IPS-20b (cell line): ENCODE results near the gene SLC66A2.

ENCODE experiments used
- H3K27ac ChIP-seq: one replicate; pipeline ENCODE4 v1.5.1; 2013; ENCODE audit warnings: low read length
- H3K27me3 ChIP-seq: 2 replicates; pipeline ENCODE4 v1.6.1; 2013; ENCODE audit warnings: mild to moderate bottlenecking, low read length, inconsistent platforms; ENCODE audit not compliant: insufficient read depth
- H3K36me3 ChIP-seq: 2 replicates; pipeline ENCODE4 v1.6.1; 2013; ENCODE audit warnings: low read depth, mild to moderate bottlenecking, inconsistent platforms, low read length, moderate library complexity; ENCODE audit not compliant: insufficient read depth
- H3K4me1 ChIP-seq: 2 replicates; pipeline ENCODE4 v1.6.1; 2013; ENCODE audit warnings: mild to moderate bottlenecking, control low read depth, inconsistent platforms, low read length, moderate library complexity; ENCODE audit not compliant: insufficient read depth
- H3K4me3 ChIP-seq: 2 replicates; pipeline ENCODE4 v1.5.1; 2013; ENCODE audit warnings: mild to moderate bottlenecking, low read length, inconsistent platforms
- H3K9ac ChIP-seq: 2 replicates; pipeline ENCODE4 v1.6.1; 2013; ENCODE audit warnings: low read depth, mild to moderate bottlenecking, inconsistent platforms, low read length, moderate library complexity
- H3K9me3 ChIP-seq: 2 replicates; pipeline ENCODE4 v1.6.1; 2013; ENCODE audit warnings: mild to moderate bottlenecking, low read depth, low read length, inconsistent platforms; ENCODE audit not compliant: insufficient read depth

Gene SLC66A2

GRCh38 chr18:79958981-79959380 is 7.5 kb upstream of the SLC66A2 start:
- Histone ChIP-seq H3K9ac (no peak overlapping the region), H3K9me3 (no peaks in the 10 kb centered on the region), H3K4me1 (peaks cover 17% of the 10 kb centered on the region), H3K27ac (no peak overlapping the region), H3K27me3 (peaks cover 85% of the 10 kb centered on the region), H3K4me3 (no peak overlapping the region), H3K36me3 (no peaks in the 10 kb centered on the region)

GRCh38 chr18:79956276-79956675 is 4.8 kb upstream of the SLC66A2 start:
- H3K36me3 ChIP-seq: no peaks in the 10 kb centered on the region
- peaks cover 17% of the 10 kb centered on the region for H3K4me1 ChIP-seq
- H3K27me3 ChIP-seq: peaks cover 81% of the 10 kb centered on the region
- no peak overlapping the region for H3K9ac ChIP-seq
- H3K27ac ChIP-seq: no peak overlapping the region
- no peak overlapping the region for H3K4me3 ChIP-seq
- H3K9me3 ChIP-seq: no peaks in the 10 kb centered on the region

DNA sequence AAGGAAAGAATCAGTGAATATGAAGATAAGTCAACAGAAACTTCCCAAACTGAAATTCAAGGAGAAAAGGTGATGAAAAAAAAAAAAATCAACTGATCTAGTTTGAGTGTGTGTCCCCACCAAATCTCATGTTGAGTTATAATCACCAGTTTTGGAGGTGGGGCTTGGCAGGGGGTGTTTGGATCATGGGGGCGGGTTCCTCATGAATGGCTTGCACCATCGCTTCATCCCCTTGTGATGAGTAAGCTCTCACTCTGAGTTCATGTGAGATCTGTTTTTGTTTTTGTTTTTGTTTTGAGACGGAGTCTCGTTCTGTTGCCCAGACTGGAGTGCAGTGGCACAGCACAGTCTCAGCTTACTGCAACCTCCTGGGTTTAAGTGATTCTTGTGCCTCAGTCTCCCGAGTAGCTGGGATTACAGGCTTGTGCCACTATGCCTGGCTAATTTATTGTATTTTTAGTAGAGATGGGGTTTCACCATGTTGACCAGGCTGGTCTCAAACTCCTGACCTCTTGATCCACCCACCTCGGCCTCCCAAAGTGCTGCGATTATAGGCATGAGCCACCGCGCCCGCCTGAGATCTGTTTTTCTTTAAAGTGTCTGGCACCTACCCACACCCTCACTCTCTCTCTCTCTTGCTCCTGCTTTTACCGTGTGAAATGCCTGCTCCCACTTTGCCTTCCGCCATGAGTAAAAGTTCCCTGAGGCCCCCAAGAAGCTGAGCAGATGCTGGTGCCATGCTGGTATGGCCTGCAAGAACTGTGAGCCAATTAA is 4.0 kb upstream of the SLC66A2 start:
- H3K27me3 ChIP-seq: peaks cover 76% of the 10 kb centered on the region
- H3K27ac ChIP-seq: no peak overlapping the region

GRCh38 chr18:79954791-79955190 is 3.3 kb upstream of the SLC66A2 start:
- Histone ChIP-seq H3K27me3 (peaks cover 76% of the 10 kb centered on the region), H3K9me3 (no peaks in the 10 kb centered on the region), H3K27ac (no peak overlapping the region), H3K4me1 (peaks cover 11% of the 10 kb centered on the region), H3K9ac (no peak overlapping the region), H3K36me3 (no peaks in the 10 kb centered on the region), H3K4me3 (no peak overlapping the region)

More for the DNA sequence above, 4.0 kb upstream of the SLC66A2 start:
- no peaks in the 10 kb centered on the region for H3K9me3 ChIP-seq
- H3K9ac ChIP-seq: no peak overlapping the region
- no peak overlapping the region for H3K4me3 ChIP-seq
- peaks cover 14% of the 10 kb centered on the region for H3K4me1 ChIP-seq
- H3K36me3 ChIP-seq: no peaks in the 10 kb centered on the region

GRCh38 chr18:79953971-79954651 is 2.7 kb upstream of the SLC66A2 start:
- Histone ChIP-seq H3K4me3 (no peak overlapping the region), H3K36me3 (no peaks in the 10 kb centered on the region), H3K4me1 (peaks cover 5% of the 10 kb centered on the region; the same call in 1 of the 2 replicates), H3K27me3 (peaks cover 73% of the 10 kb centered on the region), H3K27ac (no peak overlapping the region), H3K9me3 (no peaks in the 10 kb centered on the region), H3K9ac (no peak overlapping the region)

DNA sequence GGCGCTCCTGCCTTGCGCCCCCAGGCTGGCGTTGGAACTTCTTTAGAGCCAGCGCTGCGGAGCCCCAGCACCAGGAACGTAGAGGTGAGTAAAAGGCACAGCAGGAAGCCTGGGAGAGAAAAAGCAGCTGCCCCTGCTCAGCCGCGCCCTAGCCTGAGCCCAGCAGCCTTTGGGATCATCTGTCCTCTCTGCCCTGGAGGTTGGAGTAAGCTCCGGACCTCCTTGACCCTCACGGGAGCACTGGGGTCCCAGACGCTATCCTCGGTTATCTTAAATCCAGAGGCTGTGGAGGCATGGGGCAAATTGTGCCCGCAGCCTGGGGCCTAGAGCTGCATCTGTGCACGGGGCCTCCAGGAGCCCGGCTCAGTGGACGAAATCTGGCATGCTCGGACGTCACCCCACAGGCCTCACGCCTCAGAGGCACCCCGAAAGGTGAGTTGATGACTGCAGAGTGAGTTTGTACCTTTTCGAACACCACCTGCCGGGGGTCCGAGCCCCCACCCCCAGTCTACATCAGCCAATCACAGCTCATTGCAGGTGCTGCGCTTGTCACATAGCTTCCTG is 1.6 kb upstream of the SLC66A2 start:
- Histone ChIP-seq H3K27ac (no peak overlapping the region), H3K4me1 (peaks cover 5% of the 10 kb centered on the region; the same call in 1 of the 2 replicates), H3K27me3 (peaks cover 69% of the 10 kb centered on the region), H3K36me3 (no peaks in the 10 kb centered on the region), H3K4me3 (peak overlapping the region; percentile 47; the same call in 1 of the 2 replicates), H3K9me3 (no peaks in the 10 kb centered on the region), H3K9ac (no peak overlapping the region)

- Histone ChIP-seq H3K9me3 (no peaks in the 10 kb centered on the region), H3K27ac (no peak overlapping the region), H3K27me3 (peaks cover 69% of the 10 kb centered on the region), H3K9ac (no peak overlapping the region), H3K36me3 (no peaks in the 10 kb centered on the region), H3K4me1 (peaks cover 5% of the 10 kb centered on the region; the same call in 1 of the 2 replicates), H3K4me3 (peak overlapping the region; percentile 62; the same call in 1 of the 2 replicates)
These were observed 1.1 kb upstream of the SLC66A2 start for GRCh38 chr18:79952456-79952995.

DNA sequence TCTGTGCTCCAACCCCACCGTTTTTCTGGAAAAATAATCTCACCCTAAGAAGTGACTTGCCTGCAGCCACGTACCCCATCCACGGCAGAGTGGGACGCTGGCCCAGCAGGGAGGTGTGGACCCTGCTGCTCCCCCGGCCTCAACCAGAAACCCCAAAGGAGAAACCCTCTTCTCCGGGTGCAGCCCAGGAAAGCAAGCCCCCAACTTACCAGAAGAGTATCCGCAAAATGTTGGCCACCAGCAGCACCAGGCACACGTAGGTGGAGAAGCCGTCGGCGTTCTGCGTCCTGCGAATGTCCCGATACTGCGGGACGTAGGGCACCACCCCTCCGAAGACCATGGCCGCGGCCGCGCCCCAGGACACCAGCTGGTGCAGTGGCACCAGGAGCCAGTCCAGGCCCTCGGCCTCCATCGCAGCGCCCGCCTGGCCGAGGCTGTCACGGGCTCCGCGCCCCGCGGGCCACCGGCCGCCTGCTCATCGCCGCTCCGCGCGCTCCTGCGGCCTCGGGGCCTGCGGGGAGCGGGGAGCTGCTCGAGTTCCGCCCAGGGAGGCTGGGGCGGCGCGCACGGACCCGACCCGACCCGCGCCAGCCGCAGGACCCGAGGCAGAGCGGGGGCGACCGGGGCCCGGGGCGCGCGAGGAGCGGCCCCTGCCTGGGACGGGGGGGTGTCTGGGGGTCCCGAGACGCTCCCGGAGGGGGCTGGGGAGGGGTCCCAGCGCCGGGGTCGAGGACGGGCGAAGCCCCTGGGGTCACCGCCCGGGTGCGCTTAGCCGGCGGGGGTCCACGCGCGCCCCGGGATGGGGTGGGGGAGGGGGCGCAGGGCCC is 725 bp downstream of the SLC66A2 start:
- Histone ChIP-seq H3K27me3 (peaks cover 60% of the 10 kb centered on the region), H3K4me1 (peaks cover 5% of the 10 kb centered on the region; the same call in 1 of the 2 replicates), H3K27ac (no peak overlapping the region), H3K4me3 (peak overlapping the region; percentile 65; the same call in 1 of the 2 replicates), H3K36me3 (no peaks in the 10 kb centered on the region), H3K9me3 (no peaks in the 10 kb centered on the region), H3K9ac (no peak overlapping the region)

- peak overlapping the region; percentile 65; the same call in 1 of the 2 replicates for H3K4me3 ChIP-seq
- H3K36me3 ChIP-seq: no peaks in the 10 kb centered on the region
- no peak overlapping the region for H3K9ac ChIP-seq
- peaks cover 51% of the 10 kb centered on the region for H3K27me3 ChIP-seq
- H3K9me3 ChIP-seq: no peaks in the 10 kb centered on the region
- H3K4me1 ChIP-seq: peaks cover 2% of the 10 kb centered on the region; the same call in 1 of the 2 replicates
- no peak overlapping the region for H3K27ac ChIP-seq
These were observed 1.6 kb downstream of the SLC66A2 start for GRCh38 chr18:79949697-79950487.

DNA sequence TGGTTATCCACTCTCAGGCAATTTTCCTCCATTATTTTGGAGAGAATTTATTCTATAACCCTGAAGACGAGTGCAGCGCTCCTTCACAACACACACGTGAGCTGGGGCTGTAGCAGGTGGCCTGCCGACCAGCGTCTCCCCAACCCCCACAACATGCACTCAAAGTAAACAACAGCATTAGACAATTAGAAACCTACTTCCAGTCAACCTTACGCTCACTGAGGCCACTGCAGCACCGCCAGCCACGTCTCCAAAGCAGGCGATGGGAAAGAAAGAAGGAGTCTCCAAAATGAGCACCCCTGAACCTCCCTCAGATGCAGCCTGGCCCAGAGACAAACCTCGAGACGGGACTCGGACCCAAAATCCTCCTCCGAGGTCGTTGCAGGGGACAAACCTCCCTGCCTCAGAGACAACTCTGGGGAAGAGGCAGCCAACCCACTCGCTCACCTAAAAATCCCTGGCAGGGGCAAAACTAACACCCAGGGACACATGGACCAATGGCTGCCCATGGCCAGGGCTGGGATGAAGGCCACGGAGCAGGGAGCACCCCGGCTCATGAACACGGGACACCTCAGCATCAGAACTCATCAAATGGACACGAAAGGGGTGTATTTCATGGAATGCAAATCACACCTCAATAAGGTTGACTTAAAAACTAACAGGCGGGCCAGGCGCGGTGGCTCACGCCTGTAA is 2.6 kb downstream of the SLC66A2 start:
- Histone ChIP-seq H3K9me3 (no peaks in the 10 kb centered on the region), H3K27me3 (peaks cover 41% of the 10 kb centered on the region), H3K4me3 (no peak overlapping the region), H3K36me3 (no peaks in the 10 kb centered on the region), H3K9ac (no peak overlapping the region), H3K4me1 (no peaks in the 10 kb centered on the region), H3K27ac (no peak overlapping the region)
